Left renal pelvis (tissue), 4 donors: ENCODE data around the gene SEMA5B. TPM values are rescaled to one million over a fixed set of nuclear protein-coding genes. Genes with fewer than 3 reads are reported as not detected.

Experiments
- DNase-seq, 4 donors: peaks; one replicate each; pipeline ENCODE4 v3.0.0-alpha.2; 2013; ENCODE audit warnings: low read depth in 4 of 4, low spot score in 3 of 4
- polyA plus RNA-seq, 4 donors: library from polyadenylated mRNA; unstranded; fragments of 120-200 nt; gene quantifications; one replicate each; pipeline ENCODE4 v1.2.1, GENCODE V29; 2013; ENCODE audit not compliant: insufficient read length in 4 of 4

The SEMA5B gene
- polyA plus RNA-seq, 4 donors = 20.2 to 29.4 (median 25.0) TPM

DNA sequence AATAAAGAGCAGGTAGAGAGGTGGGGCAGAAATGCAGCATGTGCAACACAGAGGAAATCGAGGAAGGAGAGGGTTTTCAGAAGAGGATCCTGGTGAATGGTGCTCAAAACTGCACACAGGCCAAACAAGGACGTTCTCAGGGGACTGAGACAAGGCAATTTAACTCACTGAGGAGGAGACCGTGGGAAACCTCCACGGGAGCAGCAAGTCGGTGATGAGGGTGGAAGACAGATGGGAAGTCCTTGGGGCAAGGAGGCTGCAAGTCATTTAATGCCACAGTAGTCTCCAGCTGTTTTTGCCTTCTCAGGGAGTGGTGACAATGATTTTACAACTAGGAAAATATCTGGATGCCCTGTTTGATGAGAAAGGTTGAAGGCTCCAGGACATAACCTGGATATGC lies 27.8 kb upstream of the SEMA5B start:
- no peak for DNase-seq

DNA sequence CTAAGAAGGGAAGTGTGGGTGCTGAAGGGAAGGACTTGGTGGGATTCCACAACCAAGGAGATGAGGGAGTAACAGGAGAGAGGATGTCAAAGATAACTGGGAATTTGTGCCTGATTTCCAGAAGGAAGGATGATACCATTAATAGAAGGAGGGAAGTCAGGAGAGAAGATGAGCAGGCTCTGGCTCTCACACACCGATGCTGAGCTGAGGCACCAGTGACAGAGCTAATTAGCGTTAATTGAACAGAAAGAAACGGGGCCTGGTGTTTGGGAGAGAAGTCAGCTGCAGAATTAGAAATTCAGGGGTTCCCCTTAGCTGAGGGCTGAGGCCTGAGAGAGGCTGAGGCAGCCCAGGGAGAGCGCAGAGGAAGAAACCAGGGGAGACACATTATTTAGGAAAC lies 27.4 kb upstream of the SEMA5B start:
- no peak for DNase-seq

DNA sequence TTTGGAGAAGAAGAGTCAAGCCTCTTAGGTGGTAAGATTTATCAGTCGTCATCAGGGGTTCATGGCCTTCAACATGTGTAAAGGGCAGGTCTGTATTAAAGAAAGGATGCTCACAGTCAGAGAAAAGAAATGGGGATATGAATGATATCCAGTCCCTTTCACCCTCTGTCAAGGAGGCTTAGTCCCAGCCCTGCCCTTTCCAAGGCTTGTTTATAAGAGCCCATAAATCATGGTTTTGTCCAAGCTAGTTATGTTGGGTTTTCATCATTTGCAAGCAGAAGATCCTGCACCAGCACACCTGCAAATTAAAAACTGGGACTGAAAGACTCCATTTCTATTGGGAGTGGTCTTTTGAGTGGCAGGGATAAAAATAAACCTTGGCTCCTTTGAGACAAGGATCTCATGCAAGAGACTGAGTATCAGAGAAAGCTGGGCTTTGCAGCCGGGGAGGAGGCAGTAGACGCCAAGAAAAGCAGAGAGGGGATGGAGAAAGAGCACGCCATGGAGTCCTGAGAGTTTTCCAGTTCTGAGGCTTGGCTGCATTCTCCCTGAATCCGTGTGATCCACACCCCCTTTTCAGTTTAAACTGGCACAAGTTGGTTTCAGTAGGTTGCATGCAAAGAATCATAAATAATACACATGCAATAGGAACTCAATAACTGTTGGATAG lies 26.7 kb upstream of the SEMA5B start:
- DNase-seq = no peak

DNA sequence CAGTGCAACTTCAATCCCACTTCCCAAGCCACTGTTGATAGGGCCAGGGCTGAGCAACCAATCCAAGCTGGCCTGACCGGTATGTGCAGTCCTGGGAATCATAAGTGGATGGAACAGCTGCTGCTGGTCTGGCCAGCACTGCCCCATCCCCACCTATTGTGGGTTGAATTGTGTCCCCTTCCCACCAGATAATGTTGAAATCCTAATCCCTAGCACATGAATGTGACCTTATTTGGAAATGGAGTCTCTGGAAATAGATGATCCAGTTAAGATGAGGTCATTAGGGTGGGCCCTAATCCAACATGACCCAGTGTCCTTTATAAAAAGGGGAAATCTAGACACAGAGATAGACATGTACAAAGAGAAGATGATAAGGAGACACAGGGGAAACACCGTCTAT lies 25.5 kb upstream of the SEMA5B start:
- DNase-seq = no peak

DNA sequence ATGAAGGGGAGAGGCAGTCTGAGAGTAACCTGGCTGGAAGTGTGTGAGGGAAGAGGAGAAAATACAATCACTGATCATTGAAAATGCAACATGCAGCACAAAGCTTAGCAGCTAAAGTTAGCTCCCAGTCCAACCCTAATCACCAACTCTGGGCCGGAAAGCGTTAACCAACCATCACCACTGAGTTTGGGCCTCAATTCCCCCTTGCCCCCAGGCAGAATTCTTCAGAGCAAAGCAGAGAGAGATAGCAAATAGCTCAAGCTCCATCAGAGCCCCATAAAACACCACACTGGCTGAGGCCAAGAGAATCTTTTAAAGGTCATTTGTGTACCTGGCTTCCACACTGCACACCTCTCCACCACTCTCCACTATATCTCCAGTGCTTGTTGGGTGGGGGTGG lies 23.1 kb upstream of the SEMA5B start:
- no peak for DNase-seq

DNA sequence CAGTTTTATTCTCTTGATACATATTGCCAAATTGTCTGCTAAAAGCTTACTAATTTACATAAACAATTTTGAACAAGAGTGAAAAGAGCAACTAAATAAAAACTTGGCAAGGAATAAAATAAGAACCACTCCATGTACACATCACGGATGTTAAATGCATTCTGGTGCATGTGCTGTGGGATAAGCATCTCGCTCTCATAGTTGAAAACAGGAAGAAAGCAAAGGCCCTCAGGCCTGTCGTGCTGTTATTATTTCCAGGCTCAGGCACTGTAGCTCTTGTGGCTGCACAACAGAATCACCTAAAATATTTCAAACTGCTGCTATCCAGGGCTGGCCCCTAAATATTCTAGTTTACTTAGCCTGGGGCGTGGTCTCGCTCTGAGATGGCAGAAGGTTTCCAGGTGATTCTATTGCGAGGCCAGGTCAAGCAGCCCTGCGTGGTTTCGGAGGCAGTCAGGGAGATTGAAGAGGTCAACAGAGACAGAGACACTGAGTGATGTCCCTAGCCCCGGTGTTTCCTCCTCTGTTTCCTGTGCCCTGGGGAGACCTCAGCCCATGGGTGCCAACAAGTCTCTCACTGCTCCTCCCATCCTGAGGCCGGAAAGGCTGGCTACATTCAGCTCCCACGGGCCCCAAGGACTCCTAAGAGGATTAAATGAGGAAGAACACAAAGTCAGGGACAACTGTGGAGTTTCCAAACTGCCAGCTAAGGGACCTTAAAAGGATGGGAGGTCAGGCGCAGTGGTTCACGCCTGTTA lies 21.1 kb upstream of the SEMA5B start:
- DNase-seq = no peak

DNA sequence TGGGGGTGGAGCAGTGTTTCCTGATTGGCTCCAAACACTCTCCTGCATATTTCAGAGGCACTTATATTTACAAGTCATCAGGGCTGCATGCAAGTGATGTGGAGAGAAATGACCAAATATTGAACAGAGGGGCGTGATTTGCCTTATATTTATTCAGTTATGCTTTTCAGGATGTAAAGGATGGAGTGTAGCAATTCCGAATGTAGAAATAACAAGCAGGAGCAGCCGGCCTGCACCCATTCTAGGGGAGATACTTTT lies 19.4 kb upstream of the SEMA5B start:
- DNase-seq = no peak

DNA sequence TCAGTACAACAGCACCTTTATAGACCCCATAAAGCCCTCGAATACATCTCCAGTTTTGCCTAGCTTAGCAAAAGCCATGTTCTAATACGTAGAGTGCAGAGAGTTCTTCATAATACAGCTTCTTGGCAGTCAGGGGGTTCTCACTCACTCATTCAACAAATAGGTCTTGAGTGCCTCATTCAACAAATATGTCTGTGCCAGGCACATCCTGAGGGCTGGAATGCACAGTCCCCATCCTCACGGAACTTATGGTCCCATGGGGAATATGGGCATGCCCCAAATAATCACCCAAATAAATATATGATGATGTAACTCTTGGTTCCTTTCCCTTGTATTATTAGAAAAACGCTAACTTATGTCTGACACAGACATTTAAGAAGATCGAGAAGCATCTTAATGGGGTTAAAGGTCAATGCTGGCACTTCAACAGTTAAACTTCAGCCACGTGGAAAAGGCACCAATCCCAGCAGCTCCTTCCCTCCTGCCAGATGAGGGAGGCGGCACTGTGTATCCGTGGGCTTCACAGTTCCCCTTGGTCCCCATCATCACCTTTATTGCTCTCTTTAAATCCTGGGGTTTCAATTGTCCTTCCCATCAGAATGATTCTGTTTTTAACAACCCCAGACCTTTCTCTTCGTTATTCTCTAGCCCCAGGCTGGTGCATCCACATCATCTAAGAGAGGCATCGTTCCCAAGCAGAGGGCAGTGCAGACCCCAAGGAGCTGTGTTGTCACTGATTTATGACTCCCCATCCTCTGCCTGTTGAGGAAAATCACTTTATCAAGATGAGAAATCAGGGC lies 18.9 kb upstream of the SEMA5B start:
- DNase-seq = no peak

DNA sequence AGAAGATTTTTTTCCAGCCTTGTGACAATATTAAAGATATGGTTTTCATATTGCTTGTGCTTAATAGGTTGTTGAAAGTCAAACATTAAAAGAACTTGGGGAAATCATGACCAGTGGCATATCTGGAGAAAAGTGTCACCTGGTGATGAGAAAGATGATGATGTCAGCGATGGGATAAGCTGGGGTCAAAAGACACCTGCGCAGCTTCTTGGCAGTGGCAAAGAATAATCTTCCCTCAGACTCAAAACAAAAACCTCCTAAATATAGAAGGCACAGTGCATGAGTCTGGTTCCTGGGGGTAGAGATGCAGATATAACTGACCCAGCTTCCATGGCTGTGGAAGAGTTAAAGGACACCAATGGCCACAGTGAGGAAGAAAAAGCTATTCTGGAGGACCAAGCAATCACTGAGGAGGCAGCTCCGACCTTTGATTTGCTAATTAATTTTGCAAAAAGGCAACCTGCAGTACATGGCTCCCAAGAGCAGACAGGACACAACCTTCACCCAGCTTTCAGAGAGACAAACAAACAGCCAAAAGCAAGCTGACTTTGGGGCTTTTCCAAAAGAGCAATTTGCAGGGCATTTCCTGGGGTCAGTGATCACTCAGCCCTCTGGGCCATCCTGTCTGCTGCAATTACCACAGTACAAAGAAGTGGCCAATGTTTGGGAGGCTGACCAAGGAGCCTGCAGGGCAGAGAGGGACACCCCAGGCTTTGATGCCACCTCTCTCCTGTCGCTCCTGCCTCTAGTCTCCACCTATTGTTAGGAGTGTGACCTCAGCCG lies 17.6 kb upstream of the SEMA5B start:
- no peak for DNase-seq

DNA sequence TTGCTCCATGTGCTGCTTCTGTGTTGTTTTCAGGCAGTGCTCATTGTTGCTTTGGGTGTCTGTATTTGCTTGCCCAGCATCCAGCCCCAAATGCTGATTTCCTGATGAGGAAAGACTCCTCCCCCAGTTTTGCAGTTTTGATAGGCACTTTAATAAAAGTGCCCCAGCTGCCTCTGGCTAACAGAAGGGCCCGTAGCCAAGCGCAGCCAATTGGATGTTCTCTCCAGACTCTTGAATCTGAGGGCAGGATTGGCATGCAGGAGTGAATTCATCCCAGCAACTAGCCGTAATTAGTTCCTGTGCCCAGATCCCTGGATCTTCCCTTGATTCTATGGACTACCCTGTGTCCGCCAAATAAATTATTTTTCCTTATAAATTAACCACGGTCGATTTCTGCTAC lies 14.8 kb upstream of the SEMA5B start:
- no peak for DNase-seq

DNA sequence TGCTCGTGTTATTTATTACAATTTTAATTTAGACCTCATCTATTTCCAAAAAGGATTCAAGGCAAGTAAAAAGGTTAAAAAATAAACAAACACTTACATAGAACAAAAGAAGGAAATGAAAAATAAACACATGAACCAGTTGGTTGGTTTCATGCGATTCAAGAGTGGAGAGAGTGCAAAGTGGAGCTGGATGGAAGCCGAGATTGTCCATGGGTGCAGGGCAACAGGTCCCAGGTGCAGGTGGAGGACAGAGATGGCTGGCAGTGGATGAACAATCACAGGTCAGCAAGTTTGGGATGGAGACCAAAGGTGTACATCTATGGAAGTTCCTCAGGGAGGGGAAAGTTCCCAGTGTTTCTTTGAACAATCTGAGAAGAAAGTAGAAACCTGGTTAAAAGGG lies 11.6 kb upstream of the SEMA5B start:
- no peak for DNase-seq

DNA sequence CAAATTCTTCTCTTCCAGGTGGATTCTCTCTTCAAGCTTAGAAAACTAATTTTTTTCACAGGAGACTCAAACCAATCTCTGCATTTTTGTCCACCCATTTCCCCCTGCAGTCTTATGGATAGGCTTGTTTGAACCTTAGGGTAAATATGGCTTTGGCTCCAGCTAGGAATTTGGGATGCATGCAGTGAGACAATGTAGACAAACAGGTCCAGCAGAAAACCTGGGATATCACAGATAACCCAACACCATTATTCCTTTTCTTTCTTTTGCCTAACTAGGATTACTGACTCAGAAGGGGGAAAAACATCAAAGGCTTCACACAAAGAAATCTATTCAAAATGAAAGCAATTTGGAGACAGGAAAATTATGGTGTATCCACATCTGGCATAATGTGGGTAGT lies 11.2 kb upstream of the SEMA5B start:
- no peak for DNase-seq

DNA sequence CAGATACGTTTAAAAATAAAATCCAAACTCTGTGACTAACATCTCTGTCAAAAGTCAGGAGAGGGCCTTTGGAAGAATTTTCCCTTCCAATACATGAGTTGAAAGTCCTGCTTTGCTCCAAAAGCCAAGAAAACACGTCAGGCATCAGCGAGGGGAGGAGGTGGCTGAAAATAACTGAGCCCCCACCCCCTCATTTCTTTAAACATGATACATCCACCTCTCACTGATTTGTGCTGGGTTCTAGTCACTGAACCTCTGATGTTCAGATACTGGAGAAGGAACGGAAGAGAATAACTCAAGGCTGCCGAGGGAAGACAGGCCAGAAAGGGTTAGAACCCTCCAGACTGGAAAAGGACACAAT lies 9.4 kb upstream of the SEMA5B start:
- DNase-seq = no peak

DNA sequence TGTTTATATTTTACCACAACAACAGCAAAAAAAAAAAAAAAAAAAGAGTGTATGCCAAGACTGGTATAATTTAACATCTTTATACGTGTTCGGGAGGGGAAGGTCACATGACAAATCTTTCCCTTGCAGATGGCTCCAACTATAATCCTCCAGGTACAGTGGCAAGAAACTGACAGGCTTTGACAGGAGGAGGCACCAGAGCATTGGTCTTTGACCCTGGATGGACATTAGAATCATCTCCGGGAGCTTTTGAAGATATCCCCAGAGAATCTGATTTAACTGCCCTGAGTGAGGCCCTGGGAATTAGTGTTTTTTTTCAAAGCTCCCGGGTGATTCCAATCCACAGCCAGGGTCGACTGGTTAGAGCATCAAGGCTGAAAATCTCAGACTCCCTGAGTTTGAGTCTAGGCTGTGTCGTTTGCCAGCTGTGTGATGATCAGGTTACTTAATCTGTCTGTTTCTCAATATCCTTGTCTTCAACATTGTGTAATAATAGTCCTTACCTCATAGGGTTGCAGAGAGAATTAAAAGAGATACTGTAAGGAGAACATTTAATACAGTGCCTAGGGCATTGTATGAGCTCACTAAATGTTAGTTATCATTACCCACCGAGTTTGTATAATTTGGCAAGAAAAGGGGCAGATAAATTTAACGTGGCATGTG lies 8.9 kb upstream of the SEMA5B start:
- no peak for DNase-seq

DNA sequence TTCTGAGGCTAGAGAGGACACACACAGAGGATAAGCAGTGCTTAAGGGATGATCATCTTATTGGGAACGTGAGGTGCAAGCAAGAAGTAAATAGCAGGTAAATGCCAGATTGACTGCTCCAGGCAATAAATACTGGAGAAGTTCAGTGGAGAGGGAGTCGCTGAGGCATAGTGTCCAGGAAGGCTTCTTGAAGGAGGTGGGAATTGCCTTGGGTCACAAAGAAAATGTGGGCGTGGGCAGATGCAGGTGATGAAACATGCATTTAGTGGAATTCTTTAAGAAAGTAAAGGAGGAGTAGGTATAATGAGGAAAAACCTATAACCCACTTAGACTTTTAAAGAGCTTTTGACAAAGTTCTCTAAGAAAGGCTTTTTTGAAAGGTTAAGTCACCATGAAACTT lies 7.4 kb upstream of the SEMA5B start:
- DNase-seq = no peak

DNA sequence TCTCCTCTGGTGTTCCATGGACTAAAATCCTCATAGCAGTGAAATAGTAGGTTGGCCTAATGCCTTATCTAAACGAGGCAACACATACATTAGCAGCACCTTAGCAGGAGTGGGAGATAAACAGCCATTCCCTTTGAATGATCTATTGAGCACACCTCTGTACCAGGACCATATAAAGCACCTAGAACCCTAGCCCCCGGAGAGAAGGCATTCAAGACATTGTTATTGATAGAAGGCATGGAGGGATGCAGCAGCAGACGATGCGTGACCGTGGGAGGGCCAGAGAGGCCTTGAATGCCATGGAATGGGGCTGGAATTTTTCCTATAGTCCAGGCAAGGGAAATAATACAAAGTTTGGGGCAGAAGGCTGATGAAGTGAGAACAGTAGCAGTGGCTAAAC lies 6.6 kb upstream of the SEMA5B start:
- DNase-seq = no peak

DNA sequence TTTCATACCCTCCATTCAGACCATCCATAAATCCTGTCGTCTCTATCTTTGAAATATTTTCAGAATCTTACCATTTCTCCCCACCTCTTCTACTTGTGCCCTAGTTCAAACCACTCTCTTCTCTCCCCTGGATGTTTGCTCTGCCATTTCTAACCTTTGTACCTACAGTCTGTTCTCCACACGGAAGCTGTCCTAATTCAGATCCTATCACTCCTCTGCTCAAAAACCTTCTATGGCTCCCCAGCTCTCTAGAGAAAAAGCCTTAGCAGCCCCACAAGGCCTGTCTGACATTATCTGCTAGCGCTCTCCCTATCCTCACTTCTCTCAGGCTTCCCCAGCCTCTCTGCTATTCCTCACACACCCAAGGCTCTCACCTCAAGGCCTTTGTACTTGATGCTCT lies 4.5 kb upstream of the SEMA5B start:
- DNase-seq = no peak

DNA sequence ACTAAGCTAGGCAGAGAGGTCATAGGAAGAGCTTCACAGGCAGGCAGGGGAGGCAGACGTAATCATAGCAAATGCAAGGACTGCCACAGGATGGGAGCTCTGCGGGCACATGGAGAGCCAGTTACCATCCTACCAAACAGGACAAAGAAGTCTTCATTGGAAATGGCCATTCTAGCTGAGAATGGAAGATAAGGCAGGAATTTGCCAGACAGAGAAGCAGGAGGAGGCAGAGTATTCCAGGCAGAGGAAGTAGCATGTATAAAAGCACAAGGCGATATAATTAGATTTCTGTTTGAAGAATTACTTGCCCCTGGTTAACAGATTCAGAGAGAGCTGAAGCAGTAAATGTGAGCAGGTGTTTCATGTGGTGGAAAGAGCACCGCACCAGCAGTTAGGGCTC lies 3.5 kb upstream of the SEMA5B start:
- no peak for DNase-seq

DNA sequence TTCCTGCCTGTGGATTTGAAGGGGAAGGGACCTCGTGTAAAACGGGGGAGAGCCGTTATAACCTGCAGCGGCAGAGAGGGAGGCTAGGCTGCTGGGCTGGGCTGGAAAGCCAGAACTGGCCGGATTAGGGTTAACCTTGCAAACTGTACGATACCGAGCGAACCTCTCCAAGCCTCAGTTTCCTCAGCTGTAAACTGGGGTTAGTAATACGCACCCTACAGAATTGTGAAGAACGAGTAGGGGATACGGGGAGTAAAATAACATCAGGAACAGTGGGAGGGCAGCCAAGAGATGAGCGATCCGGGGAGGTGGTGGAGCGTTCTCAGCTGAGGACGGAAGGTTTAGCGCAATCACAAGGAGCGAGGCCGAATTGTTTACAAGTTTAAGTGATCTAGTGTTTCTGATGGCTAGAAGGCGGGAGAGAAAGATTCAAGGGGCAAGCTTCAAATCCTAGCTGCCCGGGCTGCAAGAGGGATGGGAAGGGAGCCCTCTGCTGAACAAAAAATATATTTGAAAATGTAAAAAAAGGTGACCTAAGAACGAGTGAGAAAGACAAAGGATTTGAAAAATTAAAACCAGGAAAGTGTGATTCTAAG lies 768 bp upstream of the SEMA5B start:
- peak in 3 of 4 donors; percentile 52 to 58 (median 54) for DNase-seq

DNA sequence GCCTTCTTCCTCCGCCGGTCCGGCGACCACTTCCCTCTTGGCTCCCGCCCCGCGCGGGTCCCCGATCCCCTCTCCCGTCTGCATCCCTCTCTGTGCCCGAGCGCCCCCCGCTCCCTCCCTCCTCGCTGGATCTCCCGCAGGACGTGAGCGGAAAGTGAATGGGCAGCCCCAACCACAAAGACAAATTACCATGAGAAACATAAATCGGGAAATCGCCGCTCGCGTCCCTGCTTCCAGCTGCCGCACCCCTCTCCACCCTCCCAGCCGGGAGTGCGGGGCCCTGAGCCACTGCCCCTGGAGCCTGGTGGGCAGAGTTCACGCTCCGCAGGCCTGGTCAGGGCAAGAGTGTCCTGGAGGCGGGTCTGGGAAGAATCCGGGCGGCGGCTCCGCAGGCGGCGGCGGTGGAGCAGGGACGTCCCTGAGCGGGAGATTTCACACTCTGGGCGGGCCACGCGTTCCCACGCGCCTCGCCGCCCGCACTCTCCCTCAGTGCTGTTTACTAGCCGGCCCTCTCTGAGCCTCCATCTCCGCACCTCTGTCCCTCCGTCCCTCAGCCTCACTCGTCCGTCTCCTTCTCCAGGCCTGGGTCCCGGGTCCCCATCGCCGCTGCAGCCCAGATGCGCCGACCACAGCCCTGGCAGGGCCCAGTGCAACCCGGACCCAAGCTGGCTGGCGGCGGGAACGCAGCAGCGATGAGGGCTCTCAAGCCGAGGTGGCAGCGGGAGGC lies 835 bp downstream of the SEMA5B start:
- DNase-seq = no peak
